Astrocyte (in vitro differentiated cells and primary cell): ENCODE measurements around the gene FEM1B. TPM values are rescaled to one million over a fixed set of nuclear protein-coding genes. Genes with fewer than 3 reads are reported as not detected.
A peak's percentile ranks its signal among the peaks of the same experiment; 100 is the strongest.

Source experiments
- DNase-seq: peaks from one replicate; pipeline ENCODE4 v3.0.0-alpha.2; 2010; ENCODE audit warnings: low read depth
- FAIRE-seq: peaks from 2 replicates; lab custom pipeline; 2011; peaks lifted over from hg19 to GRCh38; lab: Jason Lieb, UNC
- H2AFZ ChIP-seq: 2 replicates; pipeline ENCODE4 v1.6.0; 2012; ENCODE audit warnings: low read depth, low read length, inconsistent platforms
- H3K27ac ChIP-seq: 2 replicates; pipeline ENCODE4 v1.5.1; 2011; ENCODE audit warnings: low read depth, low read length, inconsistent platforms
- H3K27me3 ChIP-seq: 2 replicates; pipeline ENCODE4 v1.6.0; 2011; ENCODE audit warnings: low read length, inconsistent platforms; ENCODE audit not compliant: insufficient read depth
- H3K36me3 ChIP-seq: 2 replicates; pipeline ENCODE4 v1.5.1; 2011; ENCODE audit warnings: low read length, inconsistent platforms; ENCODE audit not compliant: insufficient read depth
- H3K4me1 ChIP-seq: 2 replicates; pipeline ENCODE4 v1.5.1; 2011; ENCODE audit warnings: low read length, inconsistent platforms; ENCODE audit not compliant: insufficient read depth
- H3K4me2 ChIP-seq: 2 replicates; pipeline ENCODE4 v1.6.0; 2012; ENCODE audit warnings: low read length, inconsistent platforms
- H3K4me3 ChIP-seq: 2 replicates; pipeline ENCODE4 v1.5.1; 2011; ENCODE audit warnings: low read depth, mild to moderate bottlenecking, low read length, inconsistent platforms; ENCODE audit not compliant: insufficient read depth
- H3K79me2 ChIP-seq: 2 replicates; pipeline ENCODE4 v1.6.0; 2012; ENCODE audit warnings: mild to moderate bottlenecking, low read length, inconsistent platforms; ENCODE audit not compliant: insufficient read depth
- H3K9ac ChIP-seq: 2 replicates; pipeline ENCODE4 v1.6.0; 2012; ENCODE audit warnings: mild to moderate bottlenecking, low read length, inconsistent platforms
- H3K9me3 ChIP-seq: 2 replicates; pipeline ENCODE4 v1.5.1; 2012; ENCODE audit warnings: low read depth, mild to moderate bottlenecking, low read length, inconsistent platforms; ENCODE audit not compliant: insufficient read depth
- H4K20me1 ChIP-seq: 2 replicates; pipeline ENCODE4 v1.6.0; 2012; ENCODE audit warnings: low read length, inconsistent platforms; ENCODE audit not compliant: insufficient read depth
- H3K27ac Mint-ChIP-seq: one replicate; pipeline ENCODE4 v1.8.0; 2021; ENCODE audit warnings: mild to moderate bottlenecking, mixed read lengths; ENCODE audit not compliant: unreplicated experiment
- H3K27me3 Mint-ChIP-seq: one replicate; pipeline ENCODE4 v1.8.0; 2021; ENCODE audit warnings: low read depth, mixed read lengths; ENCODE audit not compliant: unreplicated experiment
- H3K36me3 Mint-ChIP-seq: one replicate; pipeline ENCODE4 v1.8.0; 2021; ENCODE audit warnings: low read depth, mixed read lengths; ENCODE audit not compliant: unreplicated experiment
- H3K4me1 Mint-ChIP-seq: one replicate; pipeline ENCODE4 v1.8.0; 2021; ENCODE audit warnings: low read depth, mixed read lengths; ENCODE audit not compliant: unreplicated experiment
- H3K4me3 Mint-ChIP-seq: one replicate; pipeline ENCODE4 v1.8.0; 2021; ENCODE audit warnings: mild to moderate bottlenecking, moderate library complexity, mixed read lengths; ENCODE audit not compliant: unreplicated experiment
- H3K9me3 Mint-ChIP-seq: one replicate; pipeline ENCODE4 v1.8.0; 2021; ENCODE audit warnings: mild to moderate bottlenecking, mixed read lengths; ENCODE audit not compliant: unreplicated experiment
- EZH2 ChIP-seq: IDR thresholded peaks from 2 replicates; pipeline ENCODE4 v1.6.1; 2012; ENCODE audit warnings: mild to moderate bottlenecking, low read length, inconsistent platforms; ENCODE audit not compliant: insufficient read depth
- total RNA-seq: library from RNA; stranded (reverse); gene quantifications from 2 replicates; pipeline ENCODE4 v1.2.1, GENCODE V29; 2021
- TF ChIP-seq, protein P1 (sequence below): IDR thresholded peaks from 2 replicates; pipeline ENCODE4 v1.5.1; 2011; ENCODE audit warnings: low read depth, mild to moderate bottlenecking, inconsistent platforms, low read length, moderate library complexity; ENCODE audit not compliant: insufficient read depth

Gene FEM1B
- total RNA-seq, 1 donor from 2014 or later = 38.6 TPM

DNA sequence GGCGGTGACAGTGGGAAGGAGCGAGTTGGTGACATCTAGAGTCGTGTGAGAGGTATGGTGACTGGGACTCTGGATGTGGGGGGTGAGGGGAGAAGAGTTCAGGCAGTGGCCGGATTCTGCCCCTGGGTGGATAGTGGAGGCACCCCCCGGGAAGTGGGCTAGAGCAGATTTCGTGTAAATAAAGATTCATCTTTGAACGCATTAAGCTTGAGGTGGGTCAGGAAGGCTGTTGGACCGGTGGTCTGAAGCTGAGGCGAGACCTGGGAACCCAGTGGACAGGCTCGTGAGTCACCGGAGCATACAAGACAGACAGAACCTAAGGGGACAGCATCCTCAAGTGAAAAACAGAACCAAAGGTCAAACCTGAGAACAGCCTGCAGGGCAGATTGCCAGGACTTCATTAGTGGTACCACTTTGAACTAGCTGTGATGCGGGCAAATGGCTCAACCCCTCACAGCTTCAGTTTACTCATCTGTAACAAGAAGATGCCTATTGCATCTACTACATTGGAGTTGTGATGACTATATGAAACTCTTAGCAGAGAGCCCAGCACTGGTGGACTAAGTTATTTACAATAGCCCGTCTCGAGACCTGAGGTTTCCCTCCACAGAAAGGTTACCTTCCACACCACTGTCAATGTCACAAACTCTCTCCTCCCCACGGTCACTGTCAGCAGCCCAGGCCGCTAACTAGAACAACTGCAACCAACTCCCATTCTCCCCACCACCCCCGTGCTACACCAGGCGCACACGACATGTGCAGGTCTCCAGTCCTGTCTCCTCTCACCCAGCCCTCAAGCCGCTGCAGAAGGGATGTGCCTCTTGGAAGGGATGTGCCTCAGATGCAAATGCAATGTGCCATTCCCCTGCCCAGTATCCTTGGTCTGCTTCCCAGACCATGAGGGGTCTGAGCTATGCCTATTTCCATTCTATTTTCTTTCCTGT is 47.1 kb upstream of the FEM1B start:
- no peaks in the 10 kb centered on the region for H3K36me3 ChIP-seq
- peak overlapping the region; percentile 85 for H3K9ac ChIP-seq
- Mint-ChIP-seq H3K4me3 (peak overlapping the region; percentile 94), H3K27ac (peak overlapping the region; percentile 79), H3K36me3 (no peaks in the 10 kb centered on the region), H3K4me1 (peaks cover 17% of the 10 kb centered on the region), H3K27me3 (peaks cover 5% of the 10 kb centered on the region), H3K9me3 (no peaks in the 10 kb centered on the region)
- peak overlapping the region; percentile 85 for H2AFZ ChIP-seq
- peaks cover 39% of the 10 kb centered on the region for H3K79me2 ChIP-seq
- H3K27me3 ChIP-seq = no peaks in the 10 kb centered on the region
- peaks cover 17% of the 10 kb centered on the region for H4K20me1 ChIP-seq
- peak overlapping the region; percentile 65 for H3K4me3 ChIP-seq
- DNase-seq = no peak
- TF ChIP-seq, protein P1, sequence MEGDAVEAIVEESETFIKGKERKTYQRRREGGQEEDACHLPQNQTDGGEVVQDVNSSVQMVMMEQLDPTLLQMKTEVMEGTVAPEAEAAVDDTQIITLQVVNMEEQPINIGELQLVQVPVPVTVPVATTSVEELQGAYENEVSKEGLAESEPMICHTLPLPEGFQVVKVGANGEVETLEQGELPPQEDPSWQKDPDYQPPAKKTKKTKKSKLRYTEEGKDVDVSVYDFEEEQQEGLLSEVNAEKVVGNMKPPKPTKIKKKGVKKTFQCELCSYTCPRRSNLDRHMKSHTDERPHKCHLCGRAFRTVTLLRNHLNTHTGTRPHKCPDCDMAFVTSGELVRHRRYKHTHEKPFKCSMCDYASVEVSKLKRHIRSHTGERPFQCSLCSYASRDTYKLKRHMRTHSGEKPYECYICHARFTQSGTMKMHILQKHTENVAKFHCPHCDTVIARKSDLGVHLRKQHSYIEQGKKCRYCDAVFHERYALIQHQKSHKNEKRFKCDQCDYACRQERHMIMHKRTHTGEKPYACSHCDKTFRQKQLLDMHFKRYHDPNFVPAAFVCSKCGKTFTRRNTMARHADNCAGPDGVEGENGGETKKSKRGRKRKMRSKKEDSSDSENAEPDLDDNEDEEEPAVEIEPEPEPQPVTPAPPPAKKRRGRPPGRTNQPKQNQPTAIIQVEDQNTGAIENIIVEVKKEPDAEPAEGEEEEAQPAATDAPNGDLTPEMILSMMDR = no peak
- no peak for TF ChIP-seq EZH2
- no peak for FAIRE-seq
- peaks cover 14% of the 10 kb centered on the region for H3K4me1 ChIP-seq
- no peaks in the 10 kb centered on the region for H3K9me3 ChIP-seq
- peak overlapping the region; percentile 55 for H3K27ac ChIP-seq
- peak overlapping the region; percentile 92 for H3K4me2 ChIP-seq

DNA sequence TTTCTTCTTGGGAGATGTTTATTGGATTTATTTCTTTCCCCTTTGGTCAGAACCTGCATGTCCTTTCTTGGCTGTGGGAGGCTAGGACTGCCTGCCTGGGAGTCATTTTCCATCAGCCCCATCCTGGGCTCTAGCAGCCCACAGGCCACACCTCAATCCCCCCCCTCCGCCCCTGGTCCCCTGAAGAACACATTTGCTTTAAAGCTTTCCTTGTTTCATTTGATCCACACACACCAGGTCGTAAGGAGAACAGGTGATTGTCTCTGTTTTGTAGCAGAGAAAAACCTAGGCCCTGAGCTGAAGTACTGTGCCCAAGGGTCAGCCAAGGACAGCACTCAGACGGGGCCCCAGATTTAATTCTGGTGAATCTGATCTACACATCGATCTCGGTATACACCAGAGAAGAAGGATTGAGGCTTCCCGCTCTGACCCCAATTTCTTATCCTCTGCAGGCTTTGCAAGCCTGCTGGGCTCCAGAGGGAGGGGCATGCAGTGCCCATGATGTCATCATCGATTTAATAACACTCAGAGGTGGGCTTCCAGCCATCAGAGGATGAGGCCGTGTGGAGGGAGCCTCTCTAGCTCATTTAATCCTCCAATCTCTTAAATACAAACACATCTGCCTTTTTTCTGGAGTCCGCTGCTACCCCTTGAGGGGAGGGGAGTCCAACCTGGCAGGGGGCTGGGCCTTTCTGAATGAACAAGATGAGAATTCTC is 46.3 kb upstream of the FEM1B start:
- no peak for FAIRE-seq
- no peak overlapping the region for H2AFZ ChIP-seq
- peaks cover 14% of the 10 kb centered on the region for H3K4me1 ChIP-seq
- peaks cover 17% of the 10 kb centered on the region for H4K20me1 ChIP-seq
- H3K36me3 ChIP-seq = no peaks in the 10 kb centered on the region
- H3K79me2 ChIP-seq = peaks cover 32% of the 10 kb centered on the region
- Mint-ChIP-seq H3K27ac (peak overlapping the region; percentile 58), H3K27me3 (peaks cover 5% of the 10 kb centered on the region), H3K4me3 (no peak overlapping the region), H3K36me3 (no peaks in the 10 kb centered on the region), H3K9me3 (no peaks in the 10 kb centered on the region), H3K4me1 (peaks cover 17% of the 10 kb centered on the region)
- H3K9ac ChIP-seq = no peak overlapping the region
- no peaks in the 10 kb centered on the region for H3K9me3 ChIP-seq
- no peak overlapping the region for H3K4me3 ChIP-seq
- H3K4me2 ChIP-seq = no peak overlapping the region
- no peak for TF ChIP-seq EZH2
- TF ChIP-seq, protein P1 = no peak
- DNase-seq = no peak
- peaks cover 2% of the 10 kb centered on the region for H3K27me3 ChIP-seq
- H3K27ac ChIP-seq = no peak overlapping the region
